ENCODE measurements around the gene OR10H2. TPM values are rescaled to one million over a fixed set of nuclear protein-coding genes. Genes with fewer than 3 reads are reported as not detected.
"Not testable (repeated sequence)": the region's sequence is repeated elsewhere in the genome, so short reads cannot be mapped to it uniquely, and the experiment has no call there.

OR10H2 gene
- total RNA-seq (2014; rRNA removed; shearing (Covaris generic)) = not detected in 2 replicates
- not detected in 2 replicates for polyA plus RNA-seq (2015; cell fraction: cytosol; rRNA removed)
- not detected in 2 replicates for polyA plus RNA-seq (2015; cell fraction: nucleus; rRNA removed)

DNA sequence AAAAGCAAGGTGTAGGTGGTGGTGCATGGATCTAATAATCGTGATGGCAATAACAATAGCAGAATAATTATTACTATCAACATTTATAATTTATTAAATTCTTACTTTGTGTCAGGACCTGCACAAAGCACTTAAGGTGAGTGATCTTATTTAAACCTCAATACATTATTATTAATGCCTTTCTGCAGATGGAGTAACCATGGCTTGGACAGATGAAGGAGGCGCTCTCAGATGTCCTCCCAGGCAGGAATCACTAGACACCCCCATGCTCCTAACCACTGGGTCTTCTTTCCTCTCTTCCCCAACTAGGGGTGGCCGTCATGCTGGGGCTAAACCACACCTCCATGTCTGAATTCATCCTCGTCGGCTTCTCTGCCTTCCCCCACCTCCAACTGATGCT, at the start of gene OR10H2:
Gene OR10H2, plus strand, starts transcription at position 301 of the 400 bp plus-strand sequence. Its CDS starts 20 bp downstream, at position 321.
- in situ Hi-C loops (cut with HindIII; ENCODE audit: low pct_unique_long_range_greater_than_20kb, low sequenced_read_pairs) = no loop called here
- DNase-seq (ENCODE audit: low read depth, low spot score) = no peak

GRCh38 chr19:15679089-15679488, 48.7 kb upstream of the OR10H2 start:
- in situ Hi-C loops (cut with HindIII; ENCODE audit: low pct_unique_long_range_greater_than_20kb, low sequenced_read_pairs) = no loop called here
- DNase-seq (ENCODE audit: low read depth, low spot score) = no peak

- DNase-seq (ENCODE audit: low read depth, low spot score); in situ Hi-C loops (cut with HindIII; ENCODE audit: low pct_unique_long_range_greater_than_20kb, low sequenced_read_pairs): not testable (repeated sequence)
These were observed 48.0 kb upstream of the OR10H2 start for GRCh38 chr19:15679865-15680264.

- DNase-seq (ENCODE audit: low read depth, low spot score) = no peak
- in situ Hi-C loops (cut with HindIII; ENCODE audit: low pct_unique_long_range_greater_than_20kb, low sequenced_read_pairs) = no loop called here
These were observed 47.1 kb upstream of the OR10H2 start for GRCh38 chr19:15680478-15681322.

DNA sequence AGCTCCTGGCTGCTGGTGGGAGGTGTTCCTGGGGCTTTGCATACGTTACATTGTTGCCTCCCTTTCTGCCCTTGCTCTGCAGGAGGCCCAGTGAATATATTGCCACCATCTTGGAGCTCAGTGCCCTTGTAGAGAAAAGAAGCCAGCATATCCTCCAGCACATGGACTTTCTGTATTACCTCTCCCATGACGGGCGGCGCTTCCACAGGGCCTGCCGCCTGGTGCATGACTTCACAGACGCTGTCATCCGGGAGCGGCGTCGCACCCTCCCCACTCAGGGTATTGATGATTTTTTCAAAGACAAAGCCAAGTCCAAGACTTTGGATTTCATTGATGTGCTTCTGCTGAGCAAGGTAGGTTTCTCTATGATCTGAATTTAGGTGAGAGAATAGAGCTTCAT, 44.4 kb upstream of the OR10H2 start:
- DNase-seq (ENCODE audit: low read depth, low spot score) = no peak
- in situ Hi-C loops (cut with HindIII; ENCODE audit: low pct_unique_long_range_greater_than_20kb, low sequenced_read_pairs) = no loop called here

DNA sequence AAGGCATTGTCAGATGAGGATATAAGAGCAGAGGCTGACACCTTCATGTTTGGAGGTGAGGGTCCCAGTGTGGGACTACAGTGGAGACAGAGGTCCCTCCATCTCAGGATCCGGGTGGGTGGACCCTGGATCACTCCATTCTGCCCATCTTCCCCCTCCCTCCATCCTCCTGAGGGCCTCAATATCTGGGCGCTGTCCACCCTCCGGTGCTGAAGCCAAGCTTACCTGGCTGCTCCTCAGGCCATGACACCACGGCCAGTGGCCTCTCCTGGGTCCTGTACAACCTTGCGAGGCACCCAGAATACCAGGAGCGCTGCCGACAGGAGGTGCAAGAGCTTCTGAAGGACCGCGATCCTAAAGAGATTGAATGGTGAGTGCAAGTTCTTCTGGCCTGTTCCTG, 43.0 kb upstream of the OR10H2 start:
- in situ Hi-C loops (cut with HindIII; ENCODE audit: low pct_unique_long_range_greater_than_20kb, low sequenced_read_pairs) = no loop called here
- DNase-seq (ENCODE audit: low read depth, low spot score) = no peak

GRCh38 chr19:15696654-15697194, 31.1 kb upstream of the OR10H2 start:
- no peak for DNase-seq (ENCODE audit: low read depth, low spot score)
- in situ Hi-C loops (cut with HindIII; ENCODE audit: low pct_unique_long_range_greater_than_20kb, low sequenced_read_pairs) = no loop called here

GRCh38 chr19:15701757-15702533, 25.9 kb upstream of the OR10H2 start:
- DNase-seq (ENCODE audit: low read depth, low spot score) = no peak
- in situ Hi-C loops (cut with HindIII; ENCODE audit: low pct_unique_long_range_greater_than_20kb, low sequenced_read_pairs) = no loop called here

GRCh38 chr19:15702534-15702930, 25.3 kb upstream of the OR10H2 start:
- DNase-seq (ENCODE audit: low read depth, low spot score) = peak; percentile 39
- in situ Hi-C loops (cut with HindIII; ENCODE audit: low pct_unique_long_range_greater_than_20kb, low sequenced_read_pairs) = no loop called here

DNA sequence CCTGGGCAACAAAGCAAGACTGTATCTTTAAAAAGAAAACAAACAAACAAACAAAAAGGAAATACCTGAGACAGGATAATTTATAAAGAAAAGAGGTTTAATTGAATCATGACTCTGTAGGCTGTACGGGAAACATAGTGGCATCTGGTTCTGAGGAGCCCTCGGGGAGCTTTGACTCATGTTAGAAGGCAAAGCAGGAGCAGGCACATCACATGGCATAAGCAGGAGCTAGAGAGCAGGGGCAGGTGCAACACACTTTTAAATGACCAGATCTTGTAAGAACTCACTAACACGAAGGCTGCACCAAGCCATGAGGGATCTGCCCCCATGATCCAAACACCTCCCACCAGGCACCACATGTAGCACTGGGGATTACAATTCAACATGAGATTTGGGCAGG, 13.2 kb upstream of the OR10H2 start:
- in situ Hi-C loops (cut with HindIII; ENCODE audit: low pct_unique_long_range_greater_than_20kb, low sequenced_read_pairs) = no loop called here
- no peak for DNase-seq (ENCODE audit: low read depth, low spot score)

GRCh38 chr19:15715642-15716041, 12.2 kb upstream of the OR10H2 start:
- DNase-seq (ENCODE audit: low read depth, low spot score) = no peak
- in situ Hi-C loops (cut with HindIII; ENCODE audit: low pct_unique_long_range_greater_than_20kb, low sequenced_read_pairs) = no loop called here

- in situ Hi-C loops (cut with HindIII; ENCODE audit: low pct_unique_long_range_greater_than_20kb, low sequenced_read_pairs) = no loop called here
- no peak for DNase-seq (ENCODE audit: low read depth, low spot score)
These were observed 10.0 kb upstream of the OR10H2 start for GRCh38 chr19:15717809-15718208.

- DNase-seq (ENCODE audit: low read depth, low spot score) = no peak
- in situ Hi-C loops (cut with HindIII; ENCODE audit: low pct_unique_long_range_greater_than_20kb, low sequenced_read_pairs) = no loop called here
These were observed 6.6 kb upstream of the OR10H2 start for GRCh38 chr19:15721268-15721667.

GRCh38 chr19:15722956-15723355, 4.9 kb upstream of the OR10H2 start:
- in situ Hi-C loops (cut with HindIII; ENCODE audit: low pct_unique_long_range_greater_than_20kb, low sequenced_read_pairs) = no loop called here
- DNase-seq (ENCODE audit: low read depth, low spot score) = no peak

DNA sequence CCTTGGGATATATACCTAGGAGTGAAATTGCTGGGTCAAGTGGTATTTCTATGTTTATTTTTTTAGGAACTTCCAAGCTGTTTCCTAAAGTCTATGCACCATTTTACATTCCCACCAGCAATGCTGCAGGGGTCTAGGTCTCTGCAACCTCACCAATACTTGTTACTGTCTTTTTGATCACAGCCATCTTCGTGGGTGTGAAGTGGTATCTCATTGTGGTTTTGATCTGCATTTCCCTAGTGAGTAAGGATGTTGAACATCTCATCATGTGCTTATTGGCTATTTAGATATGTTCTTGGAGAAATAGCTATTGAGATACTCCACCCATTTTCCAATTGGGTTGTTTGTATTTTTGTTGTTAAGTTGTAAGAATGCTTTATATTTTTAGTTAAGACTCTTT, 2.7 kb downstream of the OR10H2 start:
- DNase-seq (ENCODE audit: low read depth, low spot score) = no peak

DNA sequence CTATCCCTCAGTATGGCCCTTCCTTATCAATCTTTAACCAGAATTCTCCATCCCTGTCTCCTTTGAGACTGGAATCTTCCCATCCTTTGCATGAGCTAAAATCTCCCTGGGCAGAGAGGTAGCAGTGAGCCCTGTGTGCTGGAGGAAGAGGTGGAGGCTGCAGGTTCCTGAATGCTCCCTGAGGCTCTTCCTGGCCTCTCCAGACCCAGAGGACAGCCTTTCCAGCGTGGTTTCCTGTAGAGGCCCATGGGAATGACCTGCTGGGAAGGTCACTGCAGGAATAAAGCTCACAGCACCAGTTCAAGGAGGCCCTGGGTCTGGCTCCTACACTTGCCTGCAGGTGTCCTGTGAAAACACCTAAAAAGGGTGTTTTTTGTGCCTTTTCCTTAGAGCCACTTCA, 4.6 kb downstream of the OR10H2 start:
- in situ Hi-C loops (cut with HindIII; ENCODE audit: low pct_unique_long_range_greater_than_20kb, low sequenced_read_pairs) = no loop called here
- no peak for DNase-seq (ENCODE audit: low read depth, low spot score)

More for the DNA sequence above, 2.7 kb downstream of the OR10H2 start:
- in situ Hi-C loops (cut with HindIII; ENCODE audit: low pct_unique_long_range_greater_than_20kb, low sequenced_read_pairs) = no loop called here

GRCh38 chr19:15733895-15734294, 6.1 kb downstream of the OR10H2 start:
- in situ Hi-C loops (cut with HindIII; ENCODE audit: low pct_unique_long_range_greater_than_20kb, low sequenced_read_pairs) = no loop called here
- peak; percentile 83 for DNase-seq (ENCODE audit: low read depth, low spot score)

DNA sequence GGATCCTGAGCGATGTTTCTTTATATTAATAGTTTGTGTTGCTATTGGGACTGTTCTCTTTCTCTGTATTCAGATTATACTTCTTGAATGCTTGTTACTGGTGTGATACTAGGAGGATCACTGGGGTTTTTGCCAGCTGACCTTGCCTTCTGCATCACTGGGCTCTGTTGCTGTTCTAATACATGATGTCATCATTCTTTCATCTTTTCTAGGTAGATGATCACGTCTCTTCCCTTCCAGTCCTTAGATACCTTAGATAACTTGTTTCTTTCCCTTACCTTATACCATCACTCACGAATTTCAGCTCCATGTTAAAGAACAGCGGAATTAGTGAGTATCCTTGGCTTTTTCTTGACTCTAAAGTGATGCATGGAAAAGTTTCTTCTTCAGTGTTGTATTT, 9.9 kb downstream of the OR10H2 start, which contains the start of gene OR10H3:
Gene OR10H3, plus strand, starts transcription at position 264 of the 400 bp plus-strand sequence. CDS start 3,408 bp downstream, outside the sequence.
- in situ Hi-C loops (cut with HindIII; ENCODE audit: low pct_unique_long_range_greater_than_20kb, low sequenced_read_pairs) = no loop called here

More for the DNA sequence above, 9.9 kb downstream of the OR10H2 start, which contains the start of gene OR10H3:
- DNase-seq (ENCODE audit: low read depth, low spot score) = no peak
